HS-27A (cell line): ENCODE measurements around the gene RFC4.
A peak's percentile ranks its signal among the peaks of the same experiment; 100 is the strongest.

Source experiments
- DNase-seq: peaks from one replicate; pipeline ENCODE4 v3.0.0-alpha.2; 2012; ENCODE audit warnings: low read depth, missing footprints

Gene RFC4

GRCh38 chr3:186786922-186787321 lies 19.4 kb downstream of the RFC4 start:
- DNase-seq, result no peak

- no peak for DNase-seq
Observed at GRCh38 chr3:186785495-186786018, 20.7 kb downstream of the RFC4 start.

GRCh38 chr3:186784820-186785494 lies 21.3 kb downstream of the RFC4 start:
- no peak for DNase-seq

GRCh38 chr3:186783731-186784515 lies 22.4 kb downstream of the RFC4 start:
- DNase-seq, result no peak

GRCh38 chr3:186783058-186783730 lies 23.1 kb downstream of the RFC4 start, which contains the start of gene EIF4A2:
EIF4A2 (plus strand) TSS chr3:186783577; CDS start chr3:186783611, 34 bp downstream.
- DNase-seq, result peak; percentile 66

- no peak for DNase-seq
Observed at GRCh38 chr3:186782542-186783057, 23.7 kb downstream of the RFC4 start.

- DNase-seq, result no peak
Observed at GRCh38 chr3:186779204-186779603, 27.1 kb downstream of the RFC4 start.

GRCh38 chr3:186775999-186776398 lies 30.3 kb downstream of the RFC4 start:
- DNase-seq, result no peak

- no peak for DNase-seq
Observed at GRCh38 chr3:186772701-186773417, 33.4 kb downstream of the RFC4 start.

GRCh38 chr3:186772281-186772694 lies 34.0 kb downstream of the RFC4 start:
- no peak for DNase-seq

GRCh38 chr3:186760897-186761447 lies 45.3 kb downstream of the RFC4 start:
- no peak for DNase-seq

- no peak for DNase-seq
Observed at GRCh38 chr3:186760141-186760833, 46.0 kb downstream of the RFC4 start.

GRCh38 chr3:186759231-186759930 lies 46.9 kb downstream of the RFC4 start:
- DNase-seq, result no peak

GRCh38 chr3:186757686-186758220 lies 48.5 kb downstream of the RFC4 start:
- no peak for DNase-seq

GRCh38 chr3:186757214-186757613 lies 49.1 kb downstream of the RFC4 start:
- no peak for DNase-seq

- no peak for DNase-seq
Observed at GRCh38 chr3:186754871-186755270, 51.4 kb downstream of the RFC4 start.

GRCh38 chr3:186754006-186754405 lies 52.3 kb downstream of the RFC4 start:
- peak; percentile 20 for DNase-seq

GRCh38 chr3:186751480-186751879 lies 54.8 kb downstream of the RFC4 start:
- DNase-seq, result no peak

GRCh38 chr3:186750316-186750715 lies 56.0 kb downstream of the RFC4 start:
- DNase-seq, result no peak

GRCh38 chr3:186746008-186746407 lies 60.3 kb downstream of the RFC4 start:
- peak; percentile 82 for DNase-seq
